Upper lobe of left lung (tissue), 4 donors: ENCODE results near the gene SYPL2.

Source experiments
- CTCF ChIP-seq, 6 experiments: fragments of 450-650 bp in 4 of 6; fragments of 200-600 bp in 2 of 6; sonication (generic) in 2 of 6; IDR thresholded peaks; one replicate each; pipeline ENCODE4 v1.5.1; 2016 to 2019; ENCODE audit warnings: antibody characterized with exemption in 6 of 6
- POLR2A ChIP-seq, 4 donors: fragments of 450-650 bp; IDR thresholded peaks; one replicate each; pipeline ENCODE4 v1.5.1; 2016 to 2017; ENCODE audit warnings: antibody characterized with exemption in 4 of 4, mild to moderate bottlenecking in 2 of 4
- POLR2AphosphoS5 ChIP-seq, 2 donors: sonication (generic); formaldehyde crosslinking; IDR thresholded peaks; one replicate each; pipeline ENCODE4 v1.5.1; 2017; ENCODE audit warnings: antibody characterized with exemption in 2 of 2

DNA sequence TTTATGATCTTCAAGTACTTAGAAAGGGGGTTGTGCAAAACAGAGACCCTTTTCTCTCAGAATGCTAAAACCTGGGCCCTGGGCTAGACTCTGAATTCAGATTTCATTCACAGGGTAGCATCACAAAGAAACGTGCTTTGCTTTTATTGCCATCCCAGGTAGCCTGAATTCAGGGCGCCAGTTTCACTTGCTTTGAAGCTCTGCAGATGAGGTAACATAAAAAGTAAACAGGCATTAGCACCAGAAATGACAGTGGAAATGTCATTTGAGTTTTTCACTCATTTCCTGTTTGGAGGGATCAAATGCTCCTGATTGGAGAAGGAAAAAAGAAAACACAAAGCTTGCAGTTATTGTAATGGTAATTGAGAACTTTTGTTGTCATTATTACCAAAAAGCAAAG is 2.6 kb downstream of the SYPL2 start:
- TF ChIP-seq POLR2AphosphoS5 (IDR thresholded peaks at IDR 0.05) (no peak), CTCF (IDR thresholded peaks at IDR 0.05) (no peak), POLR2A (IDR thresholded peaks at IDR 0.05) (no peak)
